ENCODE measurements around the gene MYOZ3.

MYOZ3 gene

DNA sequence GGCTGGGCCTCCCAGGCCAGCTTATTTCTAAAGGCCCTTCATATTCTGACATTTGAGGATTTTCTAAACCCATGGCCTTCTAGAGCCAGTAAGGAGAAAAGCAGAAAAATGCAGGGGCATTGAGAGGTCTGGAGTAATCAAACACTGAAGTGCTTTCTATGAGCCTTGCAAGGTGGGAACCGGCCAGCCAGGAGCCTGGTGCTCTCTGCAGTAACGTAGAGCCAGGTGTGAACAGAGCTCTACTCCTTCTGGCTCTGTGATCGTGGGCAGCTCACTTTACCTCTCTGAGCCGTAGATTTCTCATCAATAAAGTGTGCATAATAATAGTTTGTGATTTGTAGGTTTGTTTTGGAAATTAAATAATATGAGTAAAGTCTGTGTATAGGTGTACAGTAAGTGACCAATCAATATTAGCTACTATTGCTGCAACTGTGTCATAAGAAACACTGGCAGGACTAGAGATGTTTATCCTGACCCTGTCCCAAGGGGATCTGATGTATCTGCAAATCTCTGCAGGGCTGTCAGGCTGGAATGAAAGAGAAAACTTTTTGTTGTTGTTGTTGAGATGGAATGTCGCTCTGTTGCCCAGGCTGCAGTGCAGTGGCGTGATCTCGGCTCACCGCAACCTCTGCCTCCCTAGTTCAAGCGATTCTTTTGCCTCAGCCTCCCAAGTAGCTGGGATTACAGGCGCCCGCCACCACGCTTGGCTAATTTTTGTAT lies 17.9 kb upstream of the MYOZ3 start:
- no peak for DNase-seq

DNA sequence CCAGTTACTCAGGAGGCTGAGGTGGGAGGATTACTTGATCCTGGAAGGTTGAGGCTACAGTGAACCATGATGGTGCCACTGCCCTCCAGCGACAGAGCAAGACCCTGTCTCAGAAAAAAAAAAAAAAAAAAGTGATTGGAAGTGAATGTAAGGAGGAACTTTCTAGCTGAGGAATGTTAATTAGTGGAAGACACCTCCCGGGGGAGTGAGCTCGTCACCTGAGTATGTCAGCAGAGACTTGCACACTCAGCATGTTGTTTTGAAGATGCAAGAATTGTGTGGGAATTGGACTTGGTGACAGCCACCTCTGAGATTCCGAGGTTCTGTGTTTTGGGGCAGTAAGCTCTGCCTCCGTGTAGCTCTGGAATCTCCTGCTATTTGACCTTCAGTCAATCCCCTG lies 17.0 kb upstream of the MYOZ3 start:
- no peak for DNase-seq

DNA sequence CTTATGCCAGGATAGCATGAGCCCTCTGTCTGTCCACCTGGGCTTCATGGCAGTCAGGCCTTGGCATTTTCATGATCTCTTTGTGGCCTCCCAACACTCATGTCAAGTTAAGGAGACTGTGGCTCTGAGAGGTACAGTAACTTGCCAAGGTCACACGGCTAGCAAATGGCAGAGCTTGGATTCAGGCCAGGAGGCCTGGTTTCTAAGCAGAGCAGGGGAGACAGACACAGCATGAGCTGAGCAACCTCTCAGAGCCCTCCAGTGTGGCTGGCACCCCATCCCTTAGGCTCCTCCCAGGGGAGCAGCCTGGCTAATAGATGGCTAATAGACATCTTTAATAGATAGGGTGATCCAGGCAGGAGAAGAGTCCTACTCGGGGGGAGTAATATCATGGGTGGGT lies 16.5 kb upstream of the MYOZ3 start:
- no peak for DNase-seq

DNA sequence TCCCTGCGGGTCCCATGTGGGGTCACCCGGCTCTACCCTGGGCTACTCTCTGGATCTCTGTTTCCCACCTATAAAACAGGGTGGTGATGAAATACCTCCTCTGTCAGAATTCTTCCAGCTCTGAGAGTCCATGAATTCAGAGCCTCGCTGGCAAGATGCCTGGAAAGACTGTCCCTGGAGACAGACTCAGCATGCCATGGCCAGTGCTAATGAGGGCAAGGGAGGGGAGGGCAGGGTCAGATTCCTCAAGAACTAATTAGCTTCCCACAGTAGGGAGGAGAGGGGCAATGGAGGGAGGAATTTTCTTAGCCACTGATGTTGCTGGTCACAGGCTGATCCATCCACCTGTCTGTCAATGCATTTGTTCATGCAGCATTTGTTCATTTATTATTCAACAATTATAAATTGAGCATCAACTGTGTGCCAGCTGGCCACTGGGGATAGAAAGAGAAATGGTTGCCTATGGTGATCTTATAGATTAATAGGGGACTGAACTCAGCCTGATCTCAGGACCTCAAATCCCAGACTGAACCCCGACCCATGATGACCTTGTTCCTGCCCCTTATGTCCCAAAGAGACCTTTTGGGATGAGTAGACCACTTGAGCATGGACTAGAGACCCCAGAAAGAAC lies 15.9 kb upstream of the MYOZ3 start:
- DNase-seq, result no peak

DNA sequence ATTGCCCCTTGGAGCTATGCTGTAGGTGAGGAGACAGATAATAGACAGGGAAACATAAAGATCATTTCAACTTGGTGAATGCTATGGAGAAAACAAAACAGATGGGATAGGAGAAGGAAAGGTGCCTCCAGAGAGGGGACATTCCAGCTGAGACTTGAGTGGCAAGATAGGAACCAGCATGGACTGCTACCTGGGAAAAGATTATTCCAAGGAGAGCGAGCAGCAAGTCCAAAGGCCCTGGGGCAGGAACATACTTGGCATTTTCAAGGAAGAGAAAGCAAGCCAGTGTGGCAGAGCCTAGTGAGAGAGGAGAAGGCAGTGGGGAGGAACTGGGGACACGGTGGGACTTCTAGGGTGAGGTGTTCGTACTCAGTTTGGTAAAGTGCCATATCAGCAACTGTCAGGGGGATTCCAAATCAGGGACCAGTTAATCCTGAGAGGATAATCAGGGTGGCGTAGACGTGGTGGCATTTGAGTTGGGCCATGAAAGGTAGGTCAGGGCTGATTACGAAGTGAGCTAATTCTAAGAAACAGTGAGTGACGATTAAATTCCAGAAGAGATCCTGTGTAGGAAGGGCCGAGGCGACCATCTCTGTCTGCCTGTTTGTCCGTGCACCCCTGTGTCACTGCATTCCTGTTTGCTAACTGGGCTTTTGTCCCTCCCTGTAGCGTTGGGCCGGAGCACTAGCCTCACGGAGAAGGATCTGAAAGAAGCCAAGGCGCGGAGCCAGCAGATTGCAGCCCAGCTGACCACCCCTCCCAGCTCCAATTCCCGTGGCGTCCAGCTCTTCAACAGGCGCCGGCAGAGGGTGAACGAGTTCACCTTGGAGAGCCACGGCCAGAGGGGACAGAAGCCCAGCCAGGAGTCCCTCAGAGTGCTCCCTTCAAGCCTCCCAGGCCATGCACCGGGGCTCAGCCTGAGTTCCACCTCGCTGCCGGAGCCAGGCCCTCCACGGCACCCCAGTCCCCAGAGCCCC lies 13.5 kb upstream of the MYOZ3 start:
- DNase-seq, result no peak

DNA sequence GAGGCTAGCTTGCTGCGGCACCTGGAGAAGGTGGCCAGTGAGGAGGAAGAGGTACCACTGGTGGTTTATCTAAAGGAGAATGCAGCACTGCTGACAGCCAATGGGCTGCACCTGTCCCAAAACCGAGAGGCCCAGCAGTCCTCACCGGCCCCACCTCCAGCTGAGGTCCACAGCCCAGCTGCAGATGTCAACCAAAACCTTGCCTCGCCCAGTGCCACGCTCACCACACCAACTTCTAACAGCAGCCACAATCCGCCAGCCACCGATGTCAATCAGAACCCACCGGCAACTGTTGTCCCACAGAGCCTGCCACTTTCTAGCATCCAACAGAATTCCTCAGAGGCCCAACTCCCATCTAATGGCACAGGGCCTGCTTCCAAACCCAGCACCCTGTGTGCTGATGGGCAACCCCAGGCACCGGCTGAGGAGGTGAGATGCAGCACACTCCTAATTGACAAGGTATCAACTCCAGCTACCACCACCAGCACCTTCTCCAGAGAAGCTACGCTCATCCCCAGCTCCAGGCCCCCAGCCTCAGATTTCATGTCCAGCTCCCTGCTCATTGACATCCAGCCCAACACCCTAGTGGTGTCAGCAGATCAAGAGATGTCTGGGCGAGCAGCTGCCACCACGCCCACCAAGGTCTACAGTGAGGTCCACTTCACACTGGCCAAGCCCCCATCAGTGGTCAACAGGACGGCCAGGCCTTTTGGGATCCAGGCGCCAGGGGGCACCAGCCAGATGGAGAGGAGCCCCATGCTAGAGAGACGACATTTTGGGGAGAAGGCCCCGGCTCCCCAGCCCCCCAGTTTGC lies 12.6 kb upstream of the MYOZ3 start:
- DNase-seq, result no peak

DNA sequence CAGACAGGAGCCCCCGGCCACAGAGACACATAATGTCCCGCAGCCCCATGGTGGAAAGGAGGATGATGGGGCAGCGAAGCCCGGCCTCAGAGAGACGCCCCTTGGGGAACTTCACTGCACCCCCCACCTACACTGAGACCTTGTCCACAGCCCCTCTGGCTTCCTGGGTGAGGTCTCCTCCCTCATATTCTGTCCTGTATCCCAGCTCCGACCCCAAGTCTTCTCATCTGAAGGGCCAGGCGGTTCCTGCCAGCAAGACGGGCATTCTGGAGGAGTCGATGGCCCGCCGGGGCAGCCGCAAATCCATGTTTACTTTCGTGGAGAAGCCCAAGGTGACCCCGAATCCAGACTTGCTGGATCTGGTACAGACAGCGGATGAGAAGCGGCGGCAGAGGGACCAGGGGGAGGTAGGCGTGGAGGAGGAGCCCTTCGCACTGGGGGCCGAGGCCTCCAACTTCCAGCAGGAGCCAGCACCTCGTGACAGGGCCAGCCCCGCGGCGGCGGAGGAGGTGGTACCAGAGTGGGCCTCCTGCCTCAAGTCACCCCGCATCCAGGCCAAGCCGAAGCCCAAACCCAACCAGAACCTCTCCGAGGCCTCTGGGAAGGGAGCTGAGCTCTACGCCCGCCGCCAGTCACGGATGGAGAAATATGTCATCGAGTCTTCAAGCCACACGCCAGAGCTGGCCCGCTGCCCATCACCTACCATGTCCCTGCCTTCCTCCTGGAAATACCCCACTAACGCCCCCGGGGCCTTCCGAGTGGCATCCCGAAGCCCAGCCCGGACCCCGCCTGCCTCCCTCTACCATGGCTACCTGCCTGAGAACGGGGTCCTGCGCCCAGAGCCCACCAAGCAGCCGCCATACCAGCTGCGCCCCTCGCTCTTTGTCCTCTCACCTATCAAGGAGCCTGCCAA lies 11.7 kb upstream of the MYOZ3 start:
- no peak for DNase-seq

DNA sequence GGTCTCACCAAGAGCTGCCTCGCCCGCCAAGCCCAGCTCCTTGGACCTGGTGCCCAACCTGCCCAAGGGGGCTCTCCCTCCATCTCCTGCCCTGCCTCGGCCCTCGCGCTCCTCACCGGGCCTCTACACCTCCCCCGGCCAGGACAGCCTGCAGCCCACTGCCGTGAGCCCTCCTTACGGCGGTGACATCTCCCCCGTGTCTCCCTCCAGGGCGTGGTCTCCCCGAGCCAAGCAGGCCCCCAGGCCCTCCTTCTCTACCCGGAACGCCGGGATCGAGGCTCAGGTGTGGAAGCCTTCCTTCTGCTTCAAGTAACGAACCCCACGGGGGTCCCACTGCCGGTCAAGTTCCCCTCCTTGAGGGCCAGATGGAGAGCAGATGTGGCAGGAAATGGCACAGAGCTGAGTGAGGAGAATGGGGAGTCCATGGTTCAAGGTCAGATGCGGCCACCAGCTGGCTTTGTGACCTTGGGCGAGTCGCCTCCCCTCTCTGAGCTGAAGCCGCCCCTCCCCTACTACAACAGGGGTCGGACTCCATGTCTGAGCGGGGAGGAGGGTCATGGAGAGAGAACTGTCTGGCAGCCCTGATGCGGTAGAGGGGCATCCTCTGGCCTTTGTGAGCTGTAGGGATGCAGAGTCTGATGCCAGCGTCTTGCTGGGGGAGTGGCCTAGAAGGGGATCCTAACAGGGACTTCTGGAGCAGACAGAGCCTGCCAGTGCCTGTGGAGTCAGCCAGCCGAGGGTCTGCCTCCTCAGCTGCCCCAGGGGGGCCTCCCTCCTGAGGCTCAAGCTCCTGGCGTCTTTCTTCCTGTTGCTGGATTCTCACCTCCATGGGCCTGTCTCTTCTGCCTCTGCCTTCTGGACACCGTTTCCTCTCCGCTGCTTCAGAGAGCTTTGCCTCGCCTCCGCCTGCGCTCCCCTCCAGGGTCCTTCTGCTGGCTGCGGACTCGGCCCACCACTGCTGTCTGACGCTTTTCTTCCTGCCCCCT lies 10.7 kb upstream of the MYOZ3 start:
- DNase-seq, result no peak

DNA sequence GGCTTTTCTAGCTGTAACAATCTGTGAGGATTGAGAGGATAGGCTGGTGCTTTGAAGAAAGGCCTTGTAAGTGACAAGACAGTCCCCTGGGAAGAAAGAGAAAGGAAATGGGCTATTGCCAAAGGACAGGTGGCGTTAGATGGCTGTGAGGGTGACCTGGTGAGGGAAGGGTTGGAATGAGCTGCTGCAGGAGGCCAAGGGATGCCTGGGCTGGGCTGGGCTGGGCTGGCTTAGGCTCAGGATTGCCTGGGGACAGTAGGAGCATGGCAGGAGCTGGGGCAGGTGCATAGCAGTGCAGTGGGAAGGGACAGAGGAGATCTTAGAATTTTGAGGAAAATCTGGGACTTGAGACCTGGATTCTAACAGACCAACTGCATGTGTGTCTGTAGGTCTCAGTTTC lies 9.7 kb upstream of the MYOZ3 start:
- DNase-seq, result no peak

DNA sequence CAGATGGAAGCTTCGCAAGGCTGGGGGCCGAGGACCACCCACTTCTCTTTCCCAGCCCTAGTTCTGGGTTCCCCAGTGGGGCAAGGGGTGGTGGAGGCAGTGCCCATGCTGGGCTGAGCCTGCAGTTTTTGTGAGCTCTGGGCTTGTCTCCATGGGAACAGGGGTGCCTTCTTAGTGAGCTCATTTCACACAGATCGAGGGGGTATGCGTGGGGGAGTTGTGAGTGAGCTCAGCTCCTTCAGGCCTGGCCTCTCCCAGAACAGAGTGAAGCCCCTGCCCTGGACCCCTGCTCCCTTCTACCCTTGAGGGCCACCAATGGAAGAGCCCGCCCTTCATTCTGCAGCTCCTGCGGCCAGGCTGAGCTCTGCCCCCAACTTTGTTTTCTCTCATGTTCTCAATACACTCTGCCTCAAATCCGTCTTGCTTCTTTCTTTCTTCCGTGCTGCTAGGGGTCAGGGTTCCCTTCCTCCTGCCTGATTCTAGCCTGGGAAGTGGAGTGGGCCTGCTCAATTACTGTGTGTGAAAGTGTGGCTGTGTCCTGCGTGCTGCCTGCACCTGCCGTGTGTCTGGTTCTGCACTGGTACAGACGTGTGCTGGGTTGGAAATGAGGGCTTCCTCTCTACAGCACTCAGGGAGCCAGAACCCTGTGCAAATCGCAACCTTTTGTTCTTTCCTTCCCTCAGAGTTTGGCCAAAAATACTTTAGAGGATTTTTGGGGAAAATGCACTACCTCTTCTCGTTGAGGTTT lies 9.0 kb upstream of the MYOZ3 start:
- DNase-seq, result no peak

DNA sequence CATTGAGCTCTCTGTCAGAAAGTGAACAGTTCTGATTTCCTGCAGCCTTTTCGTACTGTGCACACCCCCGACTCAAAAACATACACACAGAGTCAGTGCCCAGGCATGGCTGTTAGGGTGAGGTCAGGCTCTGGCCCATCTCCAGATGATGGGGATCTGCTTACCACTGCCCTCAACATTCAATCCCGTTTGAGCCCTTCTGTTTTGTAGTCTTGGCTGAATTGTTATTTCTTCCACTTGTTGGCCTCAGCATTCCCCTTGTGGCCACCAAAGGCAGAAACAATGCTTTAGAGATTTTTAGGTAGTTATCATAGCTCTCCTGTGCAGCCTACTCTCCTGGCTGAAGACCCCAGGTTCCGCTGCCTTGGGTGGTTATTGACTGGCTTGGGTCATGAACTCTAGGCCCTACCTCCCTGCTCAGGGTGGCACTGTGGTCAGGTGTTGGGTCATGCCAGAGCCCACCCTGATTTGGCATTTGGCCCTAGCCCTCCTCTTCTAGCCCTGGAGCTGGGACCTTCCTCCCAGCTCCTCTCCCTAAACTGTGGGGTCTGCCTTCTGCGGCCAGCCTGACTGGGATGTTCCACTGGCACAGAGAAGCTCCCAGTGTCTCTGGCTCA lies 7.8 kb upstream of the MYOZ3 start:
- no peak for DNase-seq

DNA sequence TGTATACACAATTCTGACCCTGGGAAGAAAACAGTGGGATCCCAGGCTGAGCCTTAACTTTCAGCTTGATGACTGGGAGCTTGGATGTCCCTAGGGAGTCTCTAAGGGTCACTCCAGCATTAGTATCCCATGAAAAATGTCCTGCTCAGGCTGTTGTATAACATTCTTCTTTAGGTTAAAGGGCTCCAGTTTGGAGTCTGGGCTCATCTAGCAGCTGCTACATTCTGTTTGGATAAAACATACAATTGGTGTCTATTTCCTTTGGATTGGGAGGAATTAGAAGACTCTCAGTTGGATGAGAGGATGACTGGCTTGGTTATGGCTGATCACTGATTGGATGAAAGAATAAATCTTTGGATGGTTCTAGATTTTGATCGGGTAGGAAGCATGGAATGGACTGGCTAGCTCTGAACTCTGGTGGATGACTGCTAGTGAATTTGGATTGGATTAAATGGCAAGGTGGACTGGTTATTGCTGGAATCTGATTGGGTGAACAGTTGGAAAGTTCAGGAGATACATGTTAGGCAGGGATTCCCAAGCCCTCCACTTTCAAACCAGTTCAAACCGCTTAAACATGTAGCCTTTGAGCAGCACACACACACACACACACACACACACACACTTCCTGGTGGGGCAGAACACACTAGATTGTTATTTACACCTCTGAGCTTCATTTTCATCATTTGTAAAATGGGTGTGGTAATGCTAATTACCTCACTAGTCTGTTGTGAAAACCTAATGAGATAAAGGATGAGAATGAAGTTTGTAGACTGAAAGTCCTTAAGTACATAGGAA lies 7.1 kb upstream of the MYOZ3 start:
- DNase-seq, result no peak

DNA sequence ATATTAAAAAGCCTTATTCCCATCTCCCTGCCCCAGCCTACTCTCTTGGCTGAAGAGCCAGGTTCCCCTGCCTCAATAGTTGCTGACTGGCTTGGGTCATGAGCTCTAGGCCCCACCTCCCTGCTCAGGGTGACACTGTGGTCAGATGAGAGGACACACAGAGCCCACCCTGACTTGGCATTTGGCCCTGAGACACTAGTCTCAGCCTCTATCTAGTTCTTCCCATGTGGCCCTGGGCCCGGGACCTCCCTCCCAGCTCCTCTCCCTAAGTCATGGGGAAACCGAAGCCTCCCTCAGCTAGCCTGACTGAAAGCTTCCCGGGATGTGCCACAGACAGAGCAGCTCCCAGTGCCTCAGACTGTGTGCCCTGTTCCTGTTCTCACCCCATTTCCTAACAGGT lies 5.8 kb upstream of the MYOZ3 start:
- no peak for DNase-seq

DNA sequence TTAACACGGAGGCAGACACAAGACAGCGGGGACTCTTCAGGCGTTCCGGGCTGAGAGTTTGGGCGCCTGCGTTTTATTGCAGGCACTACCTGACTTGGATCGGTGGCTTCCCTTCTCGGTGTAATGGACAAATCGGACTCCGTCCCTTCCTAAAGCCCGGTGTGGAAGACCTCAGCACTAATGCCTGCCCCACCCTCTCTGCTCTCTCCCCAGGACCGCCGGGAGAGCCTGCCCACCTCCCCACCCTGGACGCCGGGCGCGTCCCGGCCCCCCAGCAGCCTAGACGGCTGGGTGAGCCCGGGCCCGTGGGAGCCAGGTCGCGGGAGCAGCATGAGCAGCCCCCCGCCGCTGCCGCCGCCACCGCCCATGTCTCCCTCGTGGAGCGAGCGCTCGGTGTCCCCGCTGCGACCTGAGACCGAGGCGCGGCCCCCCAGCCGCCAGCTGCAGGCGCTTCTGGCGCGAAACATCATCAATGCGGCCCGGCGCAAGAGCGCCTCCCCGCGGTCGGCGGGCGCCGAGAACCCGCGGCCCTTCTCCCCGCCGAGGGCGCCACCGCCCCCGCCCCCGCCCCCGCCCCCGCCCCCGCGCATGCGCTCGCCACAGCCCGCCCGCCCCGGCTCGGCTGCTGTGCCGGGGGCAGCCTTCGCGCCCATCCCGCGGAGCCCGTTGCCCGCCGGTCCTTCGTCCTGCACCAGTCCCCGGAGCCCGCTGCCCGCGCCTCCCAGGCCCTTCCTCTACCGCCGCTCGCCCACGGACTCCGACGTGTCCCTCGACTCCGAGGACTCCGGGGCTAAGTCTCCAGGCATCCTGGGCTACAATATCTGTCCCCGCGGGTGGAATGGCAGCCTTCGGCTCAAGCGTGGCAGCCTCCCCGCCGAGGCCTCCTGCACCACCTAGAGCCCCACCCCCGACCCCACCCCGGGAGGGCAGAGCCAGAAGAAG lies 4.6 kb upstream of the MYOZ3 start:
- peak; percentile 53 to 83 for DNase-seq

DNA sequence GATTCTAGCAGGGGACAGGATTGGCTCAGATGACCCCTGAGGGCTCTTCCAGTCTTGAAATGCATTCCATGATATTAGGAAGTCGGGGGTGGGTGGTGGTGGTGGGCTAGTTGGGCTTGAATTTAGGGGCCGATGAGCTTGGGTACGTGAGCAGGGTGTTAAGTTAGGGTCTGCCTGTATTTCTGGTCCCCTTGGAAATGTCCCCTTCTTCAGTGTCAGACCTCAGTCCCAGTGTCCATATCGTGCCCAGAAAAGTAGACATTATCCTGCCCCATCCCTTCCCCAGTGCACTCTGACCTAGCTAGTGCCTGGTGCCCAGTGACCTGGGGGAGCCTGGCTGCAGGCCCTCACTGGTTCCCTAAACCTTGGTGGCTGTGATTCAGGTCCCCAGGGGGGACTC lies 2.9 kb upstream of the MYOZ3 start:
- DNase-seq, result no peak

DNA sequence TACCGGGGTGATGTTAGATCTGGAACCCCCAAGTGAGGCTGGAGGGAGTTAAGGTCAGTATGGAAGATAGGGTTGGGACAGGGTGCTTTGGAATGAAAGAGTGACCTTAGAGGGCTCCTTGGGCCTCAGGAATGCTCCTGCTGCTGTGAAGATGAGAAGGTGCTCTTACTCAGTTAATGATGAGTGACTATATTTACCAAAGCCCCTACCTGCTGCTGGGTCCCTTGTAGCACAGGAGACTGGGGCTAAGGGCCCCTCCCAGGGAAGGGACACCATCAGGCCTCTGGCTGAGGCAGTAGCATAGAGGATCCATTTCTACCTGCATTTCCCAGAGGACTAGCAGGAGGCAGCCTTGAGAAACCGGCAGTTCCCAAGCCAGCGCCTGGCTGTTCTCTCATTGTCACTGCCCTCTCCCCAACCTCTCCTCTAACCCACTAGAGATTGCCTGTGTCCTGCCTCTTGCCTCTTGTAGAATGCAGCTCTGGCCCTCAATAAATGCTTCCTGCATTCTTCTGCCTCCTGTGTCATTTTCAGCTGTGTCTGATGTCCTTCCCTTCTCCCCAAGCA lies 2.3 kb upstream of the MYOZ3 start:
- DNase-seq, result no peak

Measured in NCI-H526 (cell line).